HK-2 (cell line): ENCODE results near the gene PCDH9.

Source experiments
- DNase-seq: peaks from one replicate; pipeline ENCODE4 v3.0.0-alpha.2; 2018; ENCODE audit not compliant: unreplicated experiment

Gene PCDH9

GRCh38 chr13:67161176-67161575, 69.0 kb downstream of the PCDH9 start:
- no peak for DNase-seq

GRCh38 chr13:67158903-67159302, 71.2 kb downstream of the PCDH9 start:
- no peak for DNase-seq

DNA sequence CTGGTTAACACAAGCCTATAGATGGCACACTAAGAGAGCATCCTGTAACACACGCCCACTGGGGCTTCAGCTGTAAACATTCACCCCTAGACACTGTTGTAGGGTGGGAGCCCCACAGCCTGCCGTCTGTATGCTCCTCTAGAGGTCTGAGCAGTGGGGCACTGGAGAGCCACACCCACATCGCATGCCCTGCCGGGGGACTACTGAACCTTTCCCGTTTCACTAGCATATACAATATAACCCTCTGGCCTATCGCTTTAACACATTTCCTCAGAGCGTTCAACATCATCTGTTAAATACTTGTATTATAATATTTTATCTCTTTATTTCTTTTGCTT, 73.4 kb downstream of the PCDH9 start:
- no peak for DNase-seq

DNA sequence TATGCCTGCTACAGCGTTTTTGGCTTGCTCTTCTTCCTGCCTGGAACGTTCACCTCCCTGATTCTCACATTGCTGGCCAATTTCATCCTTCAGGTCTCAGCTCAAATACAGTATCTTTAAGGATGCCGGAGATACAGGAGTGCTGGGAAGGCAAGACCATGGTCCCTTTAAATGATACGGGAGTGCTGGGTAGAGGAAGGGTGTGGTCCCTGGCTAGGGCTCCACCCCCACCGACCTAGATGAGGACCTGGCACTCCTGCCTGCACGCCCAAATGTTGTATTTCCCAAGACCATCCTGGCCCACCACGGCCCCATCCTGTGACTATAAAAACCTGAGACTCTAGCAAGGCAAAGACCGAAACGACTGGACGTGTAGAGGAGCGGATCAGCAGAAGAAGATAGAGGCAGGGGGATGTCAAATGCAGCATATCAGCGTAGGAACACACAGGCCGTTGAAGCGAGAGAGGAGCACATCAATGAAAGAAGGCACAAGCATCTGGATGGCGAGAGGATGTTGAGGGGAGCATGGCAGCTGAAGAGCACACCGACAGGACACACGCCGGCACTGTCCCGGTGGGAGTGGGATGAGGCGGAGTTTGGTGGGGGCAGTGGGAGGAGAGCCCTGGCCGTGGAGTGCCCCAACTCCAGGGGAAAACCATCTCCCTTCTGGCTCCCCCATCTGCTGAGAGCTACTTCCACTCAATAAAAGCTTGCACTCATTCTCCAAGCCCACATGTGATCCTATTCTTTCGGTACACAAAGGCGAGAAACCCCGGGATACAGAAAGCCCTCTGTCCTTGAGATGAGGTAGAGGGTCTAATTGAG, 74.0 kb downstream of the PCDH9 start:
- DNase-seq: no peak

- no peak for DNase-seq
Observed at GRCh38 chr13:67152085-67152484, 78.1 kb downstream of the PCDH9 start.

GRCh38 chr13:67151652-67152051, 78.5 kb downstream of the PCDH9 start:
- DNase-seq: no peak

GRCh38 chr13:67150608-67151007, 79.5 kb downstream of the PCDH9 start:
- DNase-seq: no peak

- DNase-seq: no peak
Observed at GRCh38 chr13:67148161-67148571, 82.0 kb downstream of the PCDH9 start.

DNA sequence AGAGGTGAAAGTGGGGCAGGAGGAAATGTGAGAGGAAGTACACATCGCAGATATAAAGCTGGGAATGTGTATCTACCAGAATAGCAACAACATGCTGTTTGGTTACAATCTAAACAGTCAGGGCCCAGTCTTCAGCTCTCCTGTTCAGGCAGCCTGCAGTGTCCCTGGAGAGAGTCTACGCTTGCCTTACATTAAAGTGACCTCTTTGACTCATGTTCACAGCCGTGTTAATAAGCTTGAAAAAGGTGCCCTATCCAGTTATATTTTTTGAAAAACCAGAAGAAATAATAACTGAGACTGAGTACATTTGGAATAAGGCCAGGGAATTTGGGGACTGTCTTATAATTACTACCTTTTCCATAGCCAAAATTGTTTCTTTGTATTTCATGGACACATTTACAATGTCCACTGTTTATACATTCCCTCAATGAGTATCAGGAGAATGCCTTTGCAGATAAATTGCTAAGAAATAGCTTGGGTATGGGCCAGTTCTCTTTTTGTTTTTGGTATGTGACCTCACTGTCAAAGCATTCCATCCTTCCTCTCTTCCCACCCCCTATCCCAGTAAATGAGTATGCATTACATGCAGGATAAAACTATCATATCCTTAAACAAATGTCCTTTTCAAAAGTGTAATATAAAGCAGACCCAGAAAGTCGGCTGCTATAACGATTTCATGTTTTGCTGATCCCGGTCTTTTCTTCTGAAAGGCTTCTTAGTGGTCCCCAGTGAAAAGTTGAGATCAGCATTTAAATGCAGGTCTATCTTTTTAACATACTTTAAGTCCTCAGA, 82.6 kb downstream of the PCDH9 start:
- DNase-seq: no peak

DNA sequence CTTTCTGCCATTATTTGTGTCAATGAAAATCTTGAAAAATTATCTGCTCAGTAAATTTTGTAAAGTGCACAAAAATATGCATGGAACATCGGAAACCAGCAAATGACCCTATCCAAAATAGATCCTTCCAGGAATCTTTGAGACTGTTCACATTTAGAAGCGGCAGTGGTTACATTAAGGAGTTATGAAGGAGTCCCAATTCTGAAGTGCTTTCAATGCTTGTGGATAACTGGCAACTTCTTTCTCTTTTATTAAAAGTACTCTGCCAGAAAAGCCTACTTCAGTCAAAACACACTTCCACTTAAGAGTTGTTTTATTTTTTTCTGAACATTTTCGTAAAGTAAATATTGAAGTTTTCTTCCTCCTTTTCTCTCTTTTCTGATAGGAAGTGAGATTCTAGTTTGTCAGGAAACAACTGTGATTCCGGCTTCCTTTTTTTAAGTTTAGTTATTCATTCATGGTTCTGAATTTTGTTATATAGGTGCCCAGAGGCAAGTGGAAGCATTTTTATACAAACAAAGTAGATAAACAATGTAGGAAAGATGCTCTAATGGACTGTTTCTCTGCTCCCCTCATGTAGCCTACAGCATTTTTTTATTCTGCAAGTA, 83.5 kb downstream of the PCDH9 start:
- DNase-seq: no peak

DNA sequence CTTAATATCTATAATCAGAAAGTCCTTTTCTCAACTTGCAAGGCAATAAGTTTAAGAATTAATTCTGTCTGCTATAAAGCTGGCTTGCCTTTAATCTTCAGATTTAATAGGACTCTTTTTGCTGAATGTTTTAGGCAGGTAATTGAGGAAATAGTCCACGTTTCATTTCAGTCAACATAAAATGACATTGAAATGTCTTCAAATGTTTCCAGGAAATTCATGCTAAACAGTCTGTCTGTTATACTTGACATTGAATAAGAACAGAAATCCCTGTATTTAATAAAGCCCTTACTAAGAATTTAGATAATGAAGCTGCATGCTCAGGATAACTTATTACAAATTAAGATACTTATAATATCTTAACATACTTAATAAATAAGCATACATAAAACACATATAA, 84.2 kb downstream of the PCDH9 start:
- no peak for DNase-seq

DNA sequence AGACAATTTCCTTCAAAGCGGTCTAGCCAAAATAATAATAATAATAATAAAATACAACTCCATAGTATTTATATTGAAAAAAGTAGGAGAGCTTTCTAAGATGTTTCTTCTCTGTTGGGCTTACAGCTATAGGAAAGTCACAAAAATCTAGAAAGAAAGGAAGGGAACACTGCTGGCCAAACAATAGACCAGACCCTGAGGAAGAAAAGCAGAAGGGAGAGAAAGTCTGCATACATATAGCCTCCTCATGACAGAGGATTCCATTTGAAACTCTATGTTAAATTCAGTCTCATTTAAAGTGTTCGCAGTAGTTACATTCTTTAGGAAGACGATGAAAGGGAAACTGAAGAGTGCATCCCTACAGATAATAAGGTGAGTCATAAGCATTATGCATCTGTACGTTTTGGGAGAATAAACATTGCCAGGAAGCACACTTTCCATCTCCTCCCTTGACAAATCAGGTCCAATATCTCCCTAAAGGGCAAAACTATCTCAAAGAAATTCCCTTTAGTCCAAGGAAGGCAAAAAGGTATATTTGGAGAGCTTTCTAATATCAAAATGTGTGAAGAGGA, 86.5 kb downstream of the PCDH9 start:
- DNase-seq: no peak

DNA sequence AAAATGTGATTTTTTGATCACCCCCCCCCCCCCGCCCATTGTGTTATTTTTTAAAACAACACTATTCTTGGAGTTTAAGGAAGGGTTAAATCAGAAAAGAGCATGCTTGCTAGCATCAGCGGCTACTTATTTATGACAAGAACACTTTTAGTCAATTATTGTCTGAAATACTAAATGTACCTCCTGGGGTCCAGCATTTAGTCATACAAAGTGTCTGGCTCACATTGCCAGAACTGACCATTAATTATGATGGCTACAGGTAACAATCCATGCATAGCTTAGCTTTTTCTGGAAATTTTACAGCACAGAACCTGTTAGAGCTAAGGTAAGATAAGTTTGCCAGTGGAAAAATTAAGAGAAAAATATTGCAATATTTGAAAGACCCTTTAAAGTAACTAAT, 90.1 kb downstream of the PCDH9 start:
- no peak for DNase-seq

- DNase-seq: no peak
Observed at GRCh38 chr13:67139551-67139950, 90.6 kb downstream of the PCDH9 start.

- DNase-seq: no peak
Observed at GRCh38 chr13:67138970-67139369, 91.2 kb downstream of the PCDH9 start.

DNA sequence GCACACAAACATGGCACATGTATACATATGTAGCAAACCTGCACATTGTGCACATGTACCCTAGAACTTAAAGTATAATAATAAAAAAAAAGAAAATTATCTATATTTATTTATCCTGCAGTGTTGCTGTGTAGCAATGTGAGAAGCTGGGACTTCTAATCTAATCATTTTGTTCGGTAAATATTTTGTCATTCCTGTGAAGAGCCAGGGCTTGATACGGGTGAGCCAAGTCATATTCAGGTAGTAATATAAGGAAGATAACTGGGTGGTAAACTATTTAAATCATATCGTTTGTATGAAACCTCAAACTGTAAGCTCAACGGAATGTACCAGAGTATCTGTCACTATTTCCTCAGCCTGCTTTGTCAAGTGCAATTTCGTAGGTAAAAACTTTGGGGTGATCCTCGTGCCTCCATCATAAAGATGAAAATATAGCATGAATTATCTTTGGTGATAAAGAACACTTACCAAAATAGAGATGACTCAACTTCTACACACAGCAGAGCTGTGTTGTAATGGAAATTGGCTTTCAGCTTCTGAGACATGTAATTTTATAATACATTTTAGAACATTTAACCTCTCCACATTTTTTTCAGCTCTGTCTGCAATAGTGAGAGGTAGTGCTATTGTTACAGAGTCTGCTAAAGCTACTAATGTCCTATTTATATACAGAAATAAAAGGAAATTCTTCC, 92.9 kb downstream of the PCDH9 start:
- no peak for DNase-seq

GRCh38 chr13:67136157-67136556, 94.0 kb downstream of the PCDH9 start:
- no peak for DNase-seq

GRCh38 chr13:67135356-67135755, 94.8 kb downstream of the PCDH9 start:
- DNase-seq: no peak

- DNase-seq: no peak
Observed at GRCh38 chr13:67134417-67135129, 95.6 kb downstream of the PCDH9 start.

GRCh38 chr13:67133476-67133875, 96.7 kb downstream of the PCDH9 start:
- DNase-seq: no peak

DNA sequence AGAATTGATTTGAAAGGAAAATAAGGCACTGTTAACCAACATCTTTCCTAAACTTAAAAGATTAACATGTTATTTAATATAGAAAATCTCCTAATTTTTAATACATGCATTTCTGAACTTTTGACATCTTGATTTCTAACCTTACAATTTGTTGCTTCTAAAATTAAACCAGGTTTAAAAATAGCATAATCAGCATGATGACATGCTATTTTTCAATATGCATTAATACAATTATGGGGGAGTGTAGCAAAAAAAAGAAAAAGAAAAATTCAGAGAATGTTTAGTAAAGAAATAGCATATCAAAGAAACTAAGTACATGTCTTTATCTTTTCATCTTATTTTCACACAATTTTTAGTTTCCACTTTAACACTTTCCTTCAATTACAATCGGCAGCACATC, 98.7 kb downstream of the PCDH9 start:
- DNase-seq: no peak
